Neuron (in vitro differentiated cells): ENCODE measurements around the gene ADARB2.

Source experiments
- H2AFZ ChIP-seq: one replicate; pipeline ENCODE4 v1.6.1; 2013; ENCODE audit warnings: low read depth, mild to moderate bottlenecking, inconsistent platforms, low read length, moderate library complexity
- H3K27me3 ChIP-seq: one replicate; pipeline ENCODE4 v1.6.1; 2013; ENCODE audit warnings: low read length; ENCODE audit not compliant: insufficient read depth
- H3K36me3 ChIP-seq: one replicate; pipeline ENCODE4 v1.6.1; 2013; ENCODE audit warnings: low read length; ENCODE audit not compliant: insufficient read depth
- H3K4me1 ChIP-seq: one replicate; pipeline ENCODE4 v1.6.1; 2013; ENCODE audit warnings: low read length; ENCODE audit not compliant: insufficient read depth
- H3K4me3 ChIP-seq: 2 replicates; pipeline ENCODE4 v1.5.1; 2013; ENCODE audit warnings: mild to moderate bottlenecking, low read length, moderate library complexity
- H3K9me3 ChIP-seq: one replicate; pipeline ENCODE4 v1.6.1; 2013; ENCODE audit warnings: low read length

The ADARB2 gene

GRCh38 chr10:1483826-1484225 is 253.5 kb downstream of the ADARB2 start:
- H3K4me3 ChIP-seq: no peak overlapping the region
- no peaks in the 10 kb centered on the region for H3K27me3 ChIP-seq
- H2AFZ ChIP-seq: no peak overlapping the region

DNA sequence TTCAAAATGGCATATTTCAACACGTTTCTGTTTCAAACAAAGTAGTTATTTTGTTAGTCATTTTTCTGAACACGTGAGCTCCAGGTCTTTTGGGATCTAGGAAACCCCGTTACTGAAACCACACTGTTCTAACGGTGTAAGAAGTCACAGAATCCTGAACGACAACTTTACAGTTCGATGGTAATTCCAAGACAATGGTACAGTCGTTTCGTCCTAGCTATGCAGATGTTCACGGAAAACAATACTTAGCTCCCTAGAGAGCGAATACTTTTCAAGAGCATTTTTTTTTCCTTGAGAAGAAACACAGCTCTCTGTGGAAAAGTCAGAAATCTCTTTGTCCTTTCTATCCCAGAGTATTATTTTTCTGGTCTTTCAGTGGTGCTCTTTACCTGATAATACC is 254.1 kb downstream of the ADARB2 start:
- Histone ChIP-seq H2AFZ (no peak overlapping the region), H3K4me3 (no peak overlapping the region), H3K4me1 (peaks cover 11% of the 10 kb centered on the region), H3K36me3 (no peaks in the 10 kb centered on the region), H3K9me3 (no peaks in the 10 kb centered on the region), H3K27me3 (no peaks in the 10 kb centered on the region)

More at GRCh38 chr10:1483826-1484225, 253.5 kb downstream of the ADARB2 start:
- Histone ChIP-seq H3K36me3 (no peaks in the 10 kb centered on the region), H3K9me3 (no peaks in the 10 kb centered on the region), H3K4me1 (peaks cover 11% of the 10 kb centered on the region)

GRCh38 chr10:1477578-1477977 is 259.7 kb downstream of the ADARB2 start:
- Histone ChIP-seq H3K4me3 (no peak overlapping the region), H3K36me3 (no peaks in the 10 kb centered on the region), H3K4me1 (peaks cover 2% of the 10 kb centered on the region), H3K27me3 (no peaks in the 10 kb centered on the region), H2AFZ (no peak overlapping the region), H3K9me3 (no peaks in the 10 kb centered on the region)

GRCh38 chr10:1476455-1476803 is 260.9 kb downstream of the ADARB2 start:
- Histone ChIP-seq H3K4me3 (no peak overlapping the region), H3K27me3 (no peaks in the 10 kb centered on the region), H2AFZ (no peak overlapping the region), H3K9me3 (no peaks in the 10 kb centered on the region), H3K4me1 (peaks cover 2% of the 10 kb centered on the region), H3K36me3 (no peaks in the 10 kb centered on the region)

DNA sequence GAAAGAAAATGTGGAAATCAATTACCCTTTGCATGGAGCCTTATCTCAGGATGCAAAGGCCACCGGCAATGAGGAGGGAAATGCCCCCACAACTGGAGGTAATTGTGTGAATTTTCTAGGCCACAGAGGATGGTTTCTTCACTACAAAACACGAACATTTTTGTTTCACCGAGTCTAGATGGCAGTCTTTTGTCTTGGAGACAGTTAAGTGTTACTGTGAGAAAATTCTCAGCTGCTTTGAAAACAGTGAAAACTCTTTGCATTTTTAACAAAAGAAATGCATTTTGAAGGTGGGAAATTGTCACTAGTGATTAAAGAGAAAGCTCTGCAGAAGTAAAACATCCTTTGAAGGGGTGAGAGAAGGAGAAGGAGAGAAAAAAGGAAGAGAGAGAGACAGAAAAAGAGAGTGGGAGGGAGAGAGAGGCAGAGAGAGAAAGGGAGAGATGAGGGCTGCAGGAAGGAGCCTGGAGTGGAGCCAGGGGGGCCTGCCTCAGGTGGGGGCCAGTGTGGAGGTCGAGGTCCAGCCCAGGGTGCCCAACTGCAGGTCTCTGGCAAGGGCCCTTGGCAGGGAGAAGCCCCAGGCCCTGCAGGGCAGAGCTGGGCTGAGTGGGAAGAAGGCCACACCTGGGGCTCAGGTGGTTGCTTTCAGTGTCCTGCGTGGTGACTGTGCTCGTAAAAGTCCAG is 261.4 kb downstream of the ADARB2 start:
- H3K4me1 ChIP-seq: peaks cover 2% of the 10 kb centered on the region
- H3K9me3 ChIP-seq: no peaks in the 10 kb centered on the region
- no peak overlapping the region for H3K4me3 ChIP-seq
- H3K36me3 ChIP-seq: no peaks in the 10 kb centered on the region
- no peak overlapping the region for H2AFZ ChIP-seq
- no peaks in the 10 kb centered on the region for H3K27me3 ChIP-seq

DNA sequence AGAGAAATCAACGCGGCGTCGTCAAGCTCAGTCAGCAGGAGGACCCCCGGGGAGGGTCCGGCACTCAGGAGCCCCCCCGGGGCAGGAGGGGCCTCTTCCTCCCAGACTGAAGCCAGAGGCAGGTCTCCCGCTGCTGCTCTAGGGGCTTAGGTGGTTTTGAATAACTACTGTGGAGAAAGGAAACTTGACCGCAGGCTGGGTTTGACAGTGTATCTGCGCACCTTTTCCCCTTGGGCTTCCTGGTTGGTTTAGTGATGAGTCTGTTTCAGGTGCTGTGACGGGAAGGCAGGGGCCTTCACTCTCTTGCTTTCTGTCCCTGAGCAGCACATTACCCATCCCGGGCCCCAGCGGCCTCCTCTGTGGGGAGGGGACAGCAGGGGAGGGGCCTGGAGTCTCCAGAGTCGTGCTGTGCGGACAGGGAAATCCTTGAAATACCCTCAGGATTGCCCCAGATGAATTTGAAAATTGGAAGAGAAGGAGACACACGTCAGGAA is 262.2 kb downstream of the ADARB2 start:
- no peaks in the 10 kb centered on the region for H3K27me3 ChIP-seq
- no peaks in the 10 kb centered on the region for H3K9me3 ChIP-seq
- no peak overlapping the region for H2AFZ ChIP-seq
- H3K4me3 ChIP-seq: no peak overlapping the region
- no peaks in the 10 kb centered on the region for H3K36me3 ChIP-seq
- peaks cover 2% of the 10 kb centered on the region for H3K4me1 ChIP-seq

DNA sequence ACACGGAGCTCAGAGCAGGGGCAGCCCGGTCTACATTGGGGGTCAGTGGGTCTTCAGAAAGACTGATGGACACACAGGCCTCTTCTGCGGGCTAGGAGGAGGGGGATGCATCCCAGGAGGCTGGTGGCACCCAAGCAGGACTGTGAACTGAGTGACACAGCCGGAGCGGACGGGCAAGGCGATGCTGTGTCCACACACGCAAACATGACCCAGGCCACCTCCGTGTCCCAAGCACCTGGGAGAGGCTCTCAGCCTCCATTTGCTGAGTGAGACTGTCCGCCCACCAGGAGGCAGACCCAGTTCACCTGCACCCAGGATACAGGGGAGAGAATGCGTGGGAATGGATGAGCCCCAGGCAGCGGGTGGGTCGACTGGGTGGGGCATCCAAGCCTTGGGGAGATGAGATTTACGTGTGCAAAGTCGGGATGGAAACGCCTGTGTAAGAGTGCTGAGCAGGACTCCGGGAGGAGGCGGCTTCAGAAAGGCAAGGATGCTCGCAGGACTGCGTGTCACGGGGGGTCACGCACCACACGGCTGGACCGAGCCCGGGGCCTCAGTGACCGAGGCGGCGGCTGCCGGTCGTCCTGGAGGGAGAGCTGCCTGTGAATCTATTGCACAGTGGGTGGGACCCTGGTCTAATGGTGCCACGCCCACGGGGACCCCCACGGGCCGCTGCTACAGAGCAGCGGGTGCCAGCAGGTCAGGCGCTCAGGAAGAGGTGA is 262.8 kb downstream of the ADARB2 start:
- Histone ChIP-seq H3K27me3 (no peaks in the 10 kb centered on the region), H3K9me3 (no peaks in the 10 kb centered on the region)

GRCh38 chr10:1473874-1474273 is 263.5 kb downstream of the ADARB2 start:
- Histone ChIP-seq H3K27me3 (no peaks in the 10 kb centered on the region), H2AFZ (no peak overlapping the region), H3K9me3 (no peaks in the 10 kb centered on the region), H3K36me3 (no peaks in the 10 kb centered on the region), H3K4me3 (no peak overlapping the region), H3K4me1 (peaks cover 2% of the 10 kb centered on the region)

More for the DNA sequence above, 262.8 kb downstream of the ADARB2 start:
- no peaks in the 10 kb centered on the region for H3K36me3 ChIP-seq
- no peak overlapping the region for H2AFZ ChIP-seq
- H3K4me1 ChIP-seq: peaks cover 2% of the 10 kb centered on the region
- no peak overlapping the region for H3K4me3 ChIP-seq

GRCh38 chr10:1472178-1472958 is 265.0 kb downstream of the ADARB2 start:
- H3K4me1 ChIP-seq: peaks cover 2% of the 10 kb centered on the region
- no peaks in the 10 kb centered on the region for H3K36me3 ChIP-seq
- no peak overlapping the region for H3K4me3 ChIP-seq
- H2AFZ ChIP-seq: no peak overlapping the region
- H3K27me3 ChIP-seq: no peaks in the 10 kb centered on the region
- no peaks in the 10 kb centered on the region for H3K9me3 ChIP-seq

- H3K9me3 ChIP-seq: no peaks in the 10 kb centered on the region
- no peaks in the 10 kb centered on the region for H3K36me3 ChIP-seq
- no peak overlapping the region for H3K4me3 ChIP-seq
- no peaks in the 10 kb centered on the region for H3K4me1 ChIP-seq
- H2AFZ ChIP-seq: no peak overlapping the region
- H3K27me3 ChIP-seq: no peaks in the 10 kb centered on the region
These were observed 268.5 kb downstream of the ADARB2 start for GRCh38 chr10:1468811-1469210.

GRCh38 chr10:1467334-1468076 is 269.8 kb downstream of the ADARB2 start:
- H3K27me3 ChIP-seq: no peaks in the 10 kb centered on the region
- no peak overlapping the region for H2AFZ ChIP-seq
- no peak overlapping the region for H3K4me3 ChIP-seq
- no peaks in the 10 kb centered on the region for H3K9me3 ChIP-seq
- no peaks in the 10 kb centered on the region for H3K4me1 ChIP-seq
- H3K36me3 ChIP-seq: no peaks in the 10 kb centered on the region

DNA sequence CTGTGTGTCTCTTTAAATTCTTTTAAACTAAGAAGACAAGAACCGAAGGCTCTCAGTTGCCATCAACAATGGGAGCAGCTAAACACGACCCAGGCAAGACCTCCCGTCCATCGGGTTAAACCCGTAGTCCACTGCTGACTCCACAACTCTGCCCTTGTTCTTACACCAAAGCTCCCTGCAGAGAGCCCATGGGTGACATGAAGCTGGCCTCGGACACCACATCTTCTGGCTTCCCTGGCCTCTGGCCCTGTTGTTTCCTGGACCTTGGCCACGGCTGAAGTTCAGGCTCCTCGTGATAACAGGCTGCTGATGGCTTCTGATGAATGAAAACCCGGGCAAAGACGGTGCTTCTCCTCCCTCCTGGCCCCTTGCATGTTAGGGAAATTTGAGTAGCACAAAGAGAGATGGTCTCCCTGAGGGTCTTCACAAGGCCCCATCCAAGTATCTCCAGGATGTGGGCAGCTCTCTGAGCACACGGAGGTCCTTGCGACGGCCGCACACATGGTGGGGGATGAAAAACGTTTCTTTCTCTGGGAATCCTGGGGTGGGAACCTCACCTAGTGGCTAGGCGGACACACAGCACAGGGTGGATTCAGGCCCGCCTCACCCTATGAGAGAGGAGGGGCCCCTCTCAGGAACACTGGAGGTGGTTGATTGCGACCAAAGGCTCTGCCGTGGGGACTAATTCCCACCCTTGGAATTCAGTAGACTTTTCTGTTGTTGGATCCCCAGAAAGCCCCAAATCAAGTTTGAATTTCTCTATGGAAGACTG is 271.1 kb downstream of the ADARB2 start:
- no peaks in the 10 kb centered on the region for H3K4me1 ChIP-seq
- no peak overlapping the region for H3K4me3 ChIP-seq
- H3K27me3 ChIP-seq: no peaks in the 10 kb centered on the region
- no peaks in the 10 kb centered on the region for H3K9me3 ChIP-seq
- no peaks in the 10 kb centered on the region for H3K36me3 ChIP-seq
- H2AFZ ChIP-seq: no peak overlapping the region
